H1 (cell line): ENCODE results near the gene BBS7. TPM values are rescaled to one million over a fixed set of nuclear protein-coding genes. Genes with fewer than 3 reads are reported as not detected.
A peak's percentile ranks its signal among the peaks of the same experiment; 100 is the strongest.

Source experiments
- CTCF ChIA-PET: fragments of 300-600 bp; sonication (Branson Sonifier 250); formaldehyde crosslinking; loops from one replicate; lab custom pipeline; 2021; ENCODE audit not compliant: partially characterized antibody; lab: Charles Lee
- POLR2A ChIA-PET: fragments of 300-600 bp; sonication (Branson Sonifier 250); formaldehyde crosslinking; loops from one replicate; lab custom pipeline; 2021; ENCODE audit warnings: inconsistent platforms; ENCODE audit not compliant: partially characterized antibody; lab: Charles Lee
- DNase-seq, 2 experiments: peaks; one replicate each; pipeline versions ENCODE4 v3.0.0 to v3.0.0-alpha.2; 2010 to 2022; ENCODE audit warnings: low spot score in 2 of 2, low read depth in 1 of 2, mixed read lengths in 1 of 2
- FAIRE-seq: peaks from 2 replicates; lab custom pipeline; 2011; peaks lifted over from hg19 to GRCh38; lab: Jason Lieb, UNC
- H2AFZ ChIP-seq: 2 replicates; pipeline ENCODE4 v1.8.1; 2012; ENCODE audit warnings: low read length, inconsistent platforms
- H2AK5ac ChIP-seq: 2 replicates; pipeline ENCODE4 v1.6.1; 2013; ENCODE audit warnings: low read depth, low read length
- H2BK120ac ChIP-seq: replicated peaks from 2 replicates; pipeline ENCODE3; 2013; ENCODE audit warnings: low read depth, low read length, inconsistent platforms
- H2BK12ac ChIP-seq: 2 replicates; pipeline ENCODE4 v1.6.1; 2013; ENCODE audit warnings: low read depth, low read length
- H2BK15ac ChIP-seq: 2 replicates; pipeline ENCODE4 v1.6.1; 2013; ENCODE audit warnings: low read length
- H2BK20ac ChIP-seq: 2 replicates; pipeline ENCODE4 v1.6.1; 2013; ENCODE audit warnings: low read length
- H2BK5ac ChIP-seq: 2 replicates; pipeline ENCODE4 v1.6.1; 2013; ENCODE audit warnings: low read depth, low read length
- H3K14ac ChIP-seq: 2 replicates; pipeline ENCODE4 v1.6.1; 2013; ENCODE audit warnings: inconsistent platforms; ENCODE audit not compliant: insufficient read length
- H3K18ac ChIP-seq: 2 replicates; pipeline ENCODE4 v1.6.1; 2013; ENCODE audit warnings: low read length; ENCODE audit errors: extremely low read depth
- H3K23ac ChIP-seq: 2 replicates; pipeline ENCODE4 v1.6.1; 2013; ENCODE audit warnings: inconsistent platforms; ENCODE audit not compliant: insufficient read length
- H3K23me2 ChIP-seq: 2 replicates; pipeline ENCODE4 v1.6.1; 2013; ENCODE audit warnings: low read depth, low read length
- H3K27ac ChIP-seq: 2 replicates; pipeline ENCODE4 v1.6.1; 2011; ENCODE audit warnings: low read depth, low read length, inconsistent platforms
- H3K27me3 ChIP-seq, 4 experiments: replicated peaks in 1 of 4; 1 replicate in 1 of 4; 2 replicates in 3 of 4; pipeline versions ENCODE4 v1.6.1 to v1.8.1; 2011 to 2013; ENCODE audit warnings: low read length in 3 of 4, mild to moderate bottlenecking in 3 of 4, inconsistent platforms in 2 of 4, mixed read lengths in 2 of 4, moderate library complexity in 1 of 4; ENCODE audit not compliant: control insufficient read depth in 3 of 4, insufficient read depth in 3 of 4; ENCODE audit errors: extremely low read depth in 1 of 4
- H3K36me3 ChIP-seq, 4 experiments: 2 replicates each; pipeline versions ENCODE4 v1.6.1 to v1.8.1; 2011 to 2013; ENCODE audit warnings: mild to moderate bottlenecking in 4 of 4, low read length in 3 of 4, moderate library complexity in 2 of 4, control low read depth in 1 of 4, inconsistent platforms in 1 of 4; ENCODE audit not compliant: insufficient read depth in 4 of 4, control insufficient read depth in 2 of 4
- H3K4ac ChIP-seq: replicated peaks from 2 replicates; pipeline ENCODE3; 2013; ENCODE audit warnings: low read length, low read depth, mixed read lengths, inconsistent platforms; ENCODE audit not compliant: insufficient read length
- H3K4me1 ChIP-seq, 4 experiments: replicated peaks in 1 of 4; 1 replicate in 1 of 4; 2 replicates in 3 of 4; pipeline versions ENCODE4 v1.6.1 to v1.8.1; 2011 to 2013; ENCODE audit warnings: low read length in 3 of 4, inconsistent platforms in 2 of 4, mixed read lengths in 1 of 4; ENCODE audit not compliant: insufficient read depth in 4 of 4, control insufficient read depth in 3 of 4
- H3K4me2 ChIP-seq, 2 experiments: 2 replicates each; pipeline versions ENCODE4 v1.6.1 to v1.8.1; 2011 to 2013; ENCODE audit warnings: low read depth in 2 of 2, low read length in 2 of 2, control low read depth in 1 of 2, inconsistent platforms in 1 of 2, mild to moderate bottlenecking in 1 of 2; ENCODE audit not compliant: insufficient read depth in 1 of 2
- H3K4me3 ChIP-seq, 4 experiments: fragments of 200-600, 300-600 bp in 1 of 4; sonication (generic), shearing (Covaris generic), sonication (Bioruptor Twin) in 1 of 4; 2 replicates each; pipeline versions ENCODE4 v1.5.1 to v1.8.1; 2011 to 2016; ENCODE audit warnings: low read length in 4 of 4, low read depth in 3 of 4, control low read depth in 2 of 4, inconsistent platforms in 2 of 4, mild to moderate bottlenecking in 2 of 4, mixed read lengths in 1 of 4, moderate library complexity in 1 of 4; ENCODE audit not compliant: insufficient read depth in 2 of 4; ENCODE audit errors: extremely low read depth in 1 of 4
- H3K56ac ChIP-seq: replicated peaks from 2 replicates; pipeline ENCODE3; 2013; ENCODE audit warnings: low read depth, mild to moderate bottlenecking, mixed read lengths, low read length, inconsistent platforms; ENCODE audit not compliant: insufficient read length
- H3K79me1 ChIP-seq: 2 replicates; pipeline ENCODE4 v1.6.1; 2013; ENCODE audit warnings: low read depth, low read length, control low read depth
- H3K79me2 ChIP-seq, 2 experiments: 2 replicates each; pipeline versions ENCODE4 v1.6.1 to v1.8.1; 2012 to 2013; ENCODE audit warnings: low read length in 2 of 2, mild to moderate bottlenecking in 2 of 2, inconsistent platforms in 1 of 2; ENCODE audit not compliant: insufficient read depth in 2 of 2, control insufficient read depth in 1 of 2
- H3K9ac ChIP-seq, 4 experiments: replicated peaks in 1 of 4; 1 replicate in 1 of 4; 2 replicates in 3 of 4; pipeline versions ENCODE4 v1.6.1 to v1.8.1; 2011 to 2013; ENCODE audit warnings: low read depth in 3 of 4, low read length in 3 of 4, control low read depth in 2 of 4, mild to moderate bottlenecking in 2 of 4, moderate library complexity in 2 of 4, inconsistent platforms in 1 of 4; ENCODE audit errors: extremely low read depth in 1 of 4
- H3K9me3 ChIP-seq, 2 experiments: 2 replicates each; pipeline versions ENCODE4 v1.6.1 to v1.8.1; 2012 to 2013; ENCODE audit warnings: mild to moderate bottlenecking in 2 of 2, moderate library complexity in 2 of 2, control low read depth in 1 of 2, inconsistent platforms in 1 of 2, low read depth in 1 of 2, low read length in 1 of 2, mixed read lengths in 1 of 2; ENCODE audit not compliant: insufficient read depth in 2 of 2
- H4K20me1 ChIP-seq, 2 experiments: replicated peaks in 1 of 2; 2 replicates each; pipeline versions ENCODE3 to v1.8.1; 2011 to 2013; ENCODE audit warnings: inconsistent platforms in 2 of 2, low read length in 2 of 2, mild to moderate bottlenecking in 1 of 2; ENCODE audit not compliant: insufficient read depth in 2 of 2, control insufficient read depth in 1 of 2
- H4K5ac ChIP-seq: 2 replicates; pipeline ENCODE4 v1.6.1; 2013; ENCODE audit warnings: low read length, low read depth, mixed read lengths, inconsistent platforms; ENCODE audit not compliant: insufficient read length
- H4K8ac ChIP-seq: 2 replicates; pipeline ENCODE4 v1.8.0; 2013; ENCODE audit warnings: mild to moderate bottlenecking, moderate library complexity, low read length, inconsistent platforms; ENCODE audit not compliant: insufficient read depth; ENCODE audit errors: extremely low read depth
- H4K91ac ChIP-seq: replicated peaks from 2 replicates; pipeline ENCODE3; 2013; ENCODE audit warnings: low read length, mixed read lengths, inconsistent platforms; ENCODE audit not compliant: insufficient read length
- CBX5 ChIP-seq: fragments of 300-800, 300-1000 bp; sonication (generic); IDR thresholded peaks from 2 replicates; pipeline ENCODE4 v1.7.1; 2016; ENCODE audit warnings: antibody characterized with exemption, low read length, low read depth
- CHD1 ChIP-seq: IDR thresholded peaks from 2 replicates; pipeline ENCODE4 v1.6.1; 2012; ENCODE audit warnings: low read depth, low read length, improper control_type of control experiment
- CHD2 ChIP-seq: IDR thresholded peaks from 2 replicates; pipeline ENCODE4 v1.6.1; 2012; ENCODE audit warnings: low read length, improper control_type of control experiment
- CTBP2 ChIP-seq: IDR thresholded peaks from 2 replicates; pipeline ENCODE4 v1.7.0; 2011; ENCODE audit warnings: borderline replicate concordance, mild to moderate bottlenecking, moderate library complexity, mixed read lengths, low read length; ENCODE audit not compliant: insufficient read depth, insufficient read length
- EP300 ChIP-seq, 2 experiments: IDR thresholded peaks; 1 replicate in 1 of 2; 2 replicates in 1 of 2; pipeline ENCODE4 v1.6.1; 2011 to 2012; ENCODE audit warnings: low read depth in 2 of 2, low read length in 2 of 2, mild to moderate bottlenecking in 2 of 2, borderline replicate concordance in 1 of 2, inconsistent platforms in 1 of 2, moderate library complexity in 1 of 2
- HDAC2 ChIP-seq, 2 experiments: fragments of 300-600 bp in 1 of 2; sonication (generic) in 1 of 2; IDR thresholded peaks; 2 replicates each; pipeline ENCODE4 v1.6.1; 2011 to 2012; ENCODE audit warnings: low read depth in 2 of 2, low read length in 2 of 2, mild to moderate bottlenecking in 2 of 2, moderate library complexity in 2 of 2, borderline replicate concordance in 1 of 2, inconsistent platforms in 1 of 2
- RFX5 ChIP-seq: IDR thresholded peaks from 2 replicates; pipeline ENCODE4 v1.6.1; 2011; ENCODE audit warnings: low read depth, low read length, improper control_type of control experiment, borderline replicate concordance
- RNF2 ChIP-seq: fragments of 200-900, 300-1000 bp; sonication (generic); IDR thresholded peaks from 2 replicates; pipeline ENCODE4 v1.7.1; 2016; ENCODE audit warnings: borderline replicate concordance, low read depth, mild to moderate bottlenecking, antibody characterized with exemption, low read length; ENCODE audit not compliant: poor library complexity, severe bottlenecking; ENCODE audit errors: missing control alignments
- RXRA ChIP-seq: IDR thresholded peaks from 2 replicates; pipeline ENCODE4 v1.6.1; 2011; ENCODE audit warnings: low read depth, mild to moderate bottlenecking, low read length, moderate library complexity; ENCODE audit not compliant: insufficient read depth
- SIRT6 ChIP-seq: IDR thresholded peaks from one replicate; pipeline ENCODE4 v1.7.1; 2012; ENCODE audit warnings: low read length, inconsistent platforms
- WGBS, 2 experiments: shearing (Covaris generic) in 1 of 2; methylation state at CpG; one replicate each; pipeline versions ENCODE4 v1.1.6 to v1.1.7; 2013 to 2015; ENCODE audit warnings: low lambda C conversion rate in 2 of 2, mixed read lengths in 2 of 2, inconsistent platforms in 1 of 2, low coverage in 1 of 2, missing lambda C conversion rate in 1 of 2; ENCODE audit not compliant: insufficient replicate concordance in 2 of 2, insufficient coverage in 1 of 2, insufficient read length in 1 of 2; ENCODE audit errors: extremely low coverage in 1 of 2, missing lambda C conversion rate in 1 of 2; 5-methylcytosine and 5-hydroxymethylcytosine counted together
- polyA plus RNA-seq, 7 experiments: library from polyadenylated mRNA; depleted of rRNA in 3 of 7; stranded (reverse) in 5 of 7; unstranded in 2 of 7; fragments of >200 nt in 5 of 7; fragments of 200-250 nt in 2 of 7; gene quantifications; 1 replicate in 5 of 7; 2 replicates in 1 of 7; 4 replicates in 1 of 7; pipeline versions ENCODE4 v1.2.1 to v1.2.3, GENCODE V29; 2011 to 2013; ENCODE audit warnings: missing spikeins in 2 of 7, mixed read lengths in 2 of 7
- total RNA-seq: library from RNA; stranded (reverse); fragmentation: NEBNext Ultra II Directional; extraction: Animal tissue kit (Norgen Biotek cat#: 25700); gene quantifications from 2 replicates; pipeline ENCODE4 v1.2.1, GENCODE V29; 2021

Gene BBS7
- total and polyA plus RNA-seq, 2 of the 8 experiments (the other 6 are each of a cell fraction or from before 2014, with no cell fraction given), result 16.6 to 21.5 TPM

DNA sequence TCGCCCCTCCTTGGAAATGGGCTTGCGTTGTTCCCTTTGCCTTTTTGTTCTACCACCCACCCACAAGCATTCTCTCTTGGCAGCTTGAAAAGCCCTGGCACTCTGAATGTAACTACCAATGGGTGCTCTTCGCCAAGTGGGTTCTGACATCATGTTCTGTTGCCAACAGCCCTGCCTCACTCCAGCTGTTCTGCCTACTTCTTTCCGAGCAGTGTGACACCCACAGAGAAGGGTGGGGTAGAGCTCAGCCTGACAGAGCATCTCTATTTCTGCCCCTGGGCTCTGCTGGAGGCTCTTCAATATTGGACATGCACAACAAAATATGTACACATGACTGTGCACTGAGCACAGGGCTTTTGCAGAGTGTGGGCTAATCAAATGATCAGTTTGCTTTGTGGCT, 84.8 kb downstream of the BBS7 start:
- Histone ChIP-seq H3K23me2 (peaks cover 2% of the 10 kb centered on the region; the same call in 1 of the 2 replicates), H3K14ac (no peak overlapping the region), H3K4me2 (no peak overlapping the region), H2BK15ac (peak overlapping the region; percentile 33; the same call in 1 of the 2 replicates), H3K56ac (no peak overlapping the region), H3K27ac (no peak overlapping the region), H3K79me2 (no peaks in the 10 kb centered on the region), H3K9me3 (no peaks in the 10 kb centered on the region), H3K4me1 (0 out of 7 replicates have a peak, but pooled peaks cover 0 to 2% (median 0%) of the 10 kb centered on the region in 4 experiments), H2BK20ac (no peak overlapping the region), H3K4ac (no peak overlapping the region), H2BK5ac (no peak overlapping the region), H4K5ac (no peak overlapping the region), H3K18ac (no peak overlapping the region), H4K91ac (no peak overlapping the region), H2AK5ac (no peak overlapping the region), H3K36me3 (no peaks in the 10 kb centered on the region), H3K9ac (no peak overlapping the region), H3K23ac (no peak overlapping the region), H2AFZ (0 out of 2 replicates have a peak overlapping the region, but pooled peaks have one; percentile 39), H4K8ac (no peak overlapping the region), H3K27me3 (peaks cover 0 to 2% (median 0%) of the 10 kb centered on the region in 4 experiments; a peak in 1 of 7 replicates), H2BK120ac (no peak overlapping the region), H3K4me3 (no peak overlapping the region), H3K79me1 (no peaks in the 10 kb centered on the region), H4K20me1 (no peaks in the 10 kb centered on the region), H2BK12ac (no peak overlapping the region)
- TF ChIP-seq SIRT6 (no peak), CHD1 (no peak), EP300 (IDR thresholded peaks at IDR 0.05; ENCODE audit: borderline replicate concordance in 1 of 2, low read depth in 2 of 2, low read length in 2 of 2) (no peak), CHD2 (no peak), HDAC2 (IDR thresholded peaks at IDR 0.05; ENCODE audit: borderline replicate concordance in 1 of 2, low read depth in 2 of 2, low read length in 2 of 2) (no peak), CTBP2 (no peak), RFX5 (no peak), CBX5 (no peak), RXRA (no peak), RNF2 (no peak)
- no peak for DNase-seq
- ChIA-PET CTCF (interaction anchor here (0.6 to 1.3 kb wide), 4 partner anchors 12 to 92 kb away, joined by 3 to 4 read pairs (median 3); partner anchors contain the start of gene CCNA2), POLR2A (interaction anchor here (0.9 to 1.6 kb wide), 2 partner anchors 10 to 44 kb away, joined by 3 to 8 read pairs; no protein-coding TSS in a partner anchor)
- FAIRE-seq, result no peak
- WGBS, 2 experiments, result 94% methylated on average over 4 of the region's 4 CpGs; no CpG with 5 or more reads in 1 of the 2 experiments
